GM04504 (cell line): ENCODE data around the gene HOXC11.

ENCODE experiments used
- DNase-seq: peaks from one replicate; pipeline ENCODE4 v3.0.0-alpha.2; 2012; ENCODE audit warnings: low read depth

Gene HOXC11

GRCh38 chr12:53956914-53957536, 15.9 kb upstream of the HOXC11 start:
- no peak for DNase-seq

GRCh38 chr12:53958128-53958527, 14.8 kb upstream of the HOXC11 start:
- no peak for DNase-seq

- no peak for DNase-seq
These were observed 13.6 kb upstream of the HOXC11 start for GRCh38 chr12:53959314-53959713.

- DNase-seq: no peak
These were observed 12.5 kb upstream of the HOXC11 start for GRCh38 chr12:53960187-53961024.

GRCh38 chr12:53961025-53961761, 11.7 kb upstream of the HOXC11 start:
- DNase-seq: no peak

- no peak for DNase-seq
These were observed 9.9 kb upstream of the HOXC11 start for GRCh38 chr12:53963005-53963404.

GRCh38 chr12:53963434-53964314, 9.3 kb upstream of the HOXC11 start:
- no peak for DNase-seq

- no peak for DNase-seq
These were observed 8.6 kb upstream of the HOXC11 start for GRCh38 chr12:53964315-53964713.

- DNase-seq: no peak
These were observed 7.4 kb upstream of the HOXC11 start for GRCh38 chr12:53965281-53966084.

GRCh38 chr12:53966085-53966384, 6.9 kb upstream of the HOXC11 start:
- no peak for DNase-seq

- no peak for DNase-seq
These were observed 6.4 kb upstream of the HOXC11 start for GRCh38 chr12:53966385-53967133.

- DNase-seq: no peak
These were observed 5.5 kb upstream of the HOXC11 start for GRCh38 chr12:53967421-53967925.

GRCh38 chr12:53968214-53969127, 4.5 kb upstream of the HOXC11 start:
- no peak for DNase-seq

- DNase-seq: no peak
These were observed 3.2 kb upstream of the HOXC11 start for GRCh38 chr12:53969588-53970259.

GRCh38 chr12:53970451-53970850, 2.5 kb upstream of the HOXC11 start:
- no peak for DNase-seq

GRCh38 chr12:53971129-53971528, 1.8 kb upstream of the HOXC11 start:
- DNase-seq: no peak

- DNase-seq: no peak
These were observed 1.2 kb upstream of the HOXC11 start for GRCh38 chr12:53971686-53972085.

GRCh38 chr12:53972152-53972702, 699 bp upstream of the HOXC11 start:
- no peak for DNase-seq
